ENCODE data around the gene ELMO3.

ELMO3 gene

GRCh38 chr16:67242138-67242730 is 43.3 kb downstream of the ELMO3 start:
- DNase-seq: no peak

GRCh38 chr16:67243481-67243880 is 44.5 kb downstream of the ELMO3 start:
- no peak for DNase-seq

- DNase-seq: no peak
Observed at GRCh38 chr16:67244387-67245185, 45.7 kb downstream of the ELMO3 start.

- DNase-seq: no peak
Observed at GRCh38 chr16:67245186-67245585, 46.3 kb downstream of the ELMO3 start.

GRCh38 chr16:67245674-67246080 is 46.7 kb downstream of the ELMO3 start:
- DNase-seq: no peak

GRCh38 chr16:67246081-67246755 is 47.3 kb downstream of the ELMO3 start:
- peak; percentile 96 for DNase-seq

- DNase-seq: no peak
Observed at GRCh38 chr16:67246756-67247191, 47.8 kb downstream of the ELMO3 start.

GRCh38 chr16:67247192-67248072 is 48.5 kb downstream of the ELMO3 start, which contains the start of gene FHOD1:
TSS of gene FHOD1 (minus strand) at chr16:67247481. CDS start at chr16:67247410, 71 bp downstream.
- DNase-seq: peak; percentile 88

GRCh38 chr16:67248073-67248400 is 49.1 kb downstream of the ELMO3 start:
- DNase-seq: peak; percentile 40

- DNase-seq: peak; percentile 73
Observed at GRCh38 chr16:67248401-67249177, 49.7 kb downstream of the ELMO3 start, which contains the start of gene SLC9A5. TSS of gene SLC9A5 (plus strand) at chr16:67248979. CDS start at chr16:67249015, 36 bp downstream.

- DNase-seq: no peak
Observed at GRCh38 chr16:67249178-67250044, 50.5 kb downstream of the ELMO3 start.

GRCh38 chr16:67250045-67250327 is 51.1 kb downstream of the ELMO3 start:
- no peak for DNase-seq

- no peak for DNase-seq
Observed at GRCh38 chr16:67252609-67253497, 53.9 kb downstream of the ELMO3 start.
